GM18507 (cell line): Measurements from ENCODE around the gene GRIN2A.

Experiments used
- DNase-seq: peaks from one replicate; pipeline ENCODE4 v3.0.0; 2011; ENCODE audit warnings: low read depth; ENCODE audit not compliant: insufficient read length; ENCODE audit errors: extremely low spot score
- FAIRE-seq: peaks from 2 replicates; lab custom pipeline; 2011; peaks lifted over from hg19 to GRCh38; lab: Jason Lieb, UNC

GRIN2A gene

GRCh38 chr16:10100829-10101228 lies 81.4 kb downstream of the GRIN2A start:
- DNase-seq (no peak), FAIRE-seq (no peak)

- DNase-seq (no peak), FAIRE-seq (no peak)
Measured at GRCh38 chr16:10098991-10099390, 83.2 kb downstream of the GRIN2A start.

GRCh38 chr16:10097271-10097670 lies 85.0 kb downstream of the GRIN2A start:
- FAIRE-seq (no peak), DNase-seq (no peak)

- DNase-seq (no peak), FAIRE-seq (no peak)
Measured at GRCh38 chr16:10093576-10093975, 88.7 kb downstream of the GRIN2A start.

GRCh38 chr16:10090816-10091215 lies 91.4 kb downstream of the GRIN2A start:
- DNase-seq (no peak), FAIRE-seq (no peak)

- DNase-seq, result no peak
- no peak for FAIRE-seq
Measured at GRCh38 chr16:10088380-10088793, 93.8 kb downstream of the GRIN2A start.

- FAIRE-seq (no peak), DNase-seq (no peak)
Measured at GRCh38 chr16:10087151-10087550, 95.1 kb downstream of the GRIN2A start.

GRCh38 chr16:10086620-10087019 lies 95.6 kb downstream of the GRIN2A start:
- no peak for DNase-seq
- no peak for FAIRE-seq

- no peak for FAIRE-seq
- no peak for DNase-seq
Measured at GRCh38 chr16:10085078-10085798, 97.0 kb downstream of the GRIN2A start.

GRCh38 chr16:10083301-10083700 lies 98.9 kb downstream of the GRIN2A start:
- FAIRE-seq (no peak), DNase-seq (no peak)

GRCh38 chr16:10081201-10081940 lies 100.9 kb downstream of the GRIN2A start:
- no peak for FAIRE-seq
- DNase-seq, result no peak

- FAIRE-seq (no peak), DNase-seq (no peak)
Measured at GRCh38 chr16:10080051-10080772, 102.0 kb downstream of the GRIN2A start.

- DNase-seq (no peak), FAIRE-seq (no peak)
Measured at GRCh38 chr16:10078541-10078949, 103.7 kb downstream of the GRIN2A start.

- FAIRE-seq (no peak), DNase-seq (no peak)
Measured at GRCh38 chr16:10077861-10078260, 104.4 kb downstream of the GRIN2A start.

- DNase-seq (no peak), FAIRE-seq (no peak)
Measured at GRCh38 chr16:10076037-10076436, 106.2 kb downstream of the GRIN2A start.

GRCh38 chr16:10070591-10070990 lies 111.6 kb downstream of the GRIN2A start:
- DNase-seq (no peak), FAIRE-seq (no peak)

GRCh38 chr16:10069374-10069773 lies 112.9 kb downstream of the GRIN2A start:
- DNase-seq (no peak), FAIRE-seq (no peak)

- FAIRE-seq (no peak), DNase-seq (no peak)
Measured at GRCh38 chr16:10067835-10068234, 114.4 kb downstream of the GRIN2A start.

- no peak for FAIRE-seq
- no peak for DNase-seq
Measured at GRCh38 chr16:10067406-10067805, 114.8 kb downstream of the GRIN2A start.

GRCh38 chr16:10065019-10065418 lies 117.2 kb downstream of the GRIN2A start:
- FAIRE-seq, result no peak
- DNase-seq, result no peak
